ENCODE data around the gene BMPR1B.

DNA sequence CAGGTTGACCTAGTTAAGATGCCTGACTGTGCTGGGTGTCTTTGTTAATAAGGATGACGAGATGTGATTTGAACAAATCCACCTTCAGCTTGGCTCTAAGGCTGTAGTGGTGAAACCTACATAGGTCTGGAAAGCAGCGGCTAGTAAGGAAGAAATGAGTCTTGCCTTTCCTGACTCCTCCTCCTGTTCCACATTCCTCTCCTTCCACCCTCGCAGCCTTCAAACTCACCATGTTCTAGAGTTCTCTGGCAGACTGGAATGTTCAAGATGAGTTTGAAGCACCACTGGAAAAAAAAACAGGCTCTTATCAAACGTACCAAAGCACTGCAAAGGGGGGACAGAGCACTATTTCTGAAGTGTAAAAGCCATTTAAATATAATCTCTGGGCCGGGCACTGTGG, 395.4 kb downstream of the BMPR1B start:
- TF ChIP-seq, protein P1, sequence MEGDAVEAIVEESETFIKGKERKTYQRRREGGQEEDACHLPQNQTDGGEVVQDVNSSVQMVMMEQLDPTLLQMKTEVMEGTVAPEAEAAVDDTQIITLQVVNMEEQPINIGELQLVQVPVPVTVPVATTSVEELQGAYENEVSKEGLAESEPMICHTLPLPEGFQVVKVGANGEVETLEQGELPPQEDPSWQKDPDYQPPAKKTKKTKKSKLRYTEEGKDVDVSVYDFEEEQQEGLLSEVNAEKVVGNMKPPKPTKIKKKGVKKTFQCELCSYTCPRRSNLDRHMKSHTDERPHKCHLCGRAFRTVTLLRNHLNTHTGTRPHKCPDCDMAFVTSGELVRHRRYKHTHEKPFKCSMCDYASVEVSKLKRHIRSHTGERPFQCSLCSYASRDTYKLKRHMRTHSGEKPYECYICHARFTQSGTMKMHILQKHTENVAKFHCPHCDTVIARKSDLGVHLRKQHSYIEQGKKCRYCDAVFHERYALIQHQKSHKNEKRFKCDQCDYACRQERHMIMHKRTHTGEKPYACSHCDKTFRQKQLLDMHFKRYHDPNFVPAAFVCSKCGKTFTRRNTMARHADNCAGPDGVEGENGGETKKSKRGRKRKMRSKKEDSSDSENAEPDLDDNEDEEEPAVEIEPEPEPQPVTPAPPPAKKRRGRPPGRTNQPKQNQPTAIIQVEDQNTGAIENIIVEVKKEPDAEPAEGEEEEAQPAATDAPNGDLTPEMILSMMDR (IDR thresholded peaks at IDR 0.05 in 8 of 11, conservative IDR thresholded peaks at IDR 0.05 in 3 of 11): no peak
- TF ChIP-seq POLR2AphosphoS5 (IDR thresholded peaks at IDR 0.05): no peak
